Chondrocyte (in vitro differentiated cells): ENCODE results near the gene GDF3. TPM values are rescaled to one million over a fixed set of nuclear protein-coding genes. Genes with fewer than 3 reads are reported as not detected.

Experiments used
- DNase-seq: peaks from one replicate; pipeline ENCODE4 v3.0.0; 2021; ENCODE audit warnings: mixed read lengths, low spot score
- H3K27ac Mint-ChIP-seq: one replicate; pipeline ENCODE4 v1.8.0; 2021; ENCODE audit warnings: mild to moderate bottlenecking, moderate library complexity, mixed read lengths; ENCODE audit not compliant: unreplicated experiment
- H3K27me3 Mint-ChIP-seq: 2 replicates; pipeline ENCODE4 v1.8.0; 2021; ENCODE audit warnings: low read depth, mixed read lengths
- H3K36me3 Mint-ChIP-seq: 2 replicates; pipeline ENCODE4 v1.8.0; 2021; ENCODE audit warnings: low read depth, mixed read lengths
- H3K4me1 Mint-ChIP-seq: 2 replicates; pipeline ENCODE4 v1.8.0; 2021; ENCODE audit warnings: low read depth, mild to moderate bottlenecking, mixed read lengths
- H3K4me3 Mint-ChIP-seq: one replicate; pipeline ENCODE4 v1.8.0; 2021; ENCODE audit warnings: mild to moderate bottlenecking, moderate library complexity, mixed read lengths; ENCODE audit not compliant: unreplicated experiment
- H3K9me3 Mint-ChIP-seq: 2 replicates; pipeline ENCODE4 v1.8.0; 2021; ENCODE audit warnings: low read depth, mixed read lengths
- total RNA-seq: library from RNA; stranded (reverse); gene quantifications from 3 replicates; pipeline ENCODE4 v1.2.1, GENCODE V29; 2021
- TF ChIP-seq, protein P1 (sequence below): fragments of 200-600 bp; sonication (generic); IDR thresholded peaks from 2 replicates; pipeline ENCODE4 v1.5.0; 2021; ENCODE audit warnings: antibody characterized with exemption, mild to moderate bottlenecking, moderate library complexity

The GDF3 gene
- total RNA-seq, 1 donor from 2014 or later, result not detected

DNA sequence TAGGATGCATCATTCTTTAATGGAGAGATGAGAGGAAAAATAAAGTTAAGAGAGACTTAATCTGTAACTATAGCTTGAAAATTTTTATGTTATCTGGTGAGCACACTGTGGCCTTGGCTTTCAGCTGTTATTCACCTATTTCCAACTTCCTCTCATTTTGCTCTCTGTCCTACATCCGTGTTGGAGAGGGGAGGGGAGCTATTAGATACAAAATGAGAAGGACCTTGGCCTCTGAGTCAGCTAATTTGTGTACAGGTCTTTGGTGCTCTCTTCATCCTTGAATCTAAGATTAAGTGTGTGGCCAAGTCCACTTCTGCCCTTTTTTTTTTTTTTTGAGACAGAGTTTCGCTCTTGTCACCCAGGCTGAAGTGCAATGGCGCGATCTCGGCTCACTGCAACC is 29.0 kb downstream of the GDF3 start:
- no peak overlapping the region for H3K27ac Mint-ChIP-seq
- DNase-seq, result no peak

DNA sequence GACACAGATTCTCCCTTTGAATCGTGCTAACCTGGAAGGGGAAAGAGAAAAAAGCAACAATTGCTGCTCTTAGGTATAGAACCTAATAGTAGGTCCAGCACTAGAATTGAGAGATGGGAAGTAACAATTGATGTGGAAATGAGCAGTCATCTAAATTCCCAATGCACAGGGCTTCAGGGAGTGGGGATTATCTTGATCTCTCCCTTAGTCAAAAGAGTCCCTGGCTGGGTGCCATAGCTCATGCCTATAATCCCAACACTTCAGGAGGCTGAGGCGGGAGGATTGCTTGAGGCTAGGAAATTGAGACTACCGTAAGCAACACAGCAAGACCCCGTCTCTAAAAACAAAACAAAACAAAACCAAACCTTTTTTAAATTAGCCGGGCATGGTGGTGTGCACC is 33.8 kb downstream of the GDF3 start:
- Mint-ChIP-seq H3K27me3 (peaks cover 6% of the 10 kb centered on the region), H3K9me3 (no peaks in the 10 kb centered on the region), H3K4me1 (no peaks in the 10 kb centered on the region), H3K36me3 (no peaks in the 10 kb centered on the region), H3K27ac (no peak overlapping the region), H3K4me3 (no peak overlapping the region)
- TF ChIP-seq, protein P1, sequence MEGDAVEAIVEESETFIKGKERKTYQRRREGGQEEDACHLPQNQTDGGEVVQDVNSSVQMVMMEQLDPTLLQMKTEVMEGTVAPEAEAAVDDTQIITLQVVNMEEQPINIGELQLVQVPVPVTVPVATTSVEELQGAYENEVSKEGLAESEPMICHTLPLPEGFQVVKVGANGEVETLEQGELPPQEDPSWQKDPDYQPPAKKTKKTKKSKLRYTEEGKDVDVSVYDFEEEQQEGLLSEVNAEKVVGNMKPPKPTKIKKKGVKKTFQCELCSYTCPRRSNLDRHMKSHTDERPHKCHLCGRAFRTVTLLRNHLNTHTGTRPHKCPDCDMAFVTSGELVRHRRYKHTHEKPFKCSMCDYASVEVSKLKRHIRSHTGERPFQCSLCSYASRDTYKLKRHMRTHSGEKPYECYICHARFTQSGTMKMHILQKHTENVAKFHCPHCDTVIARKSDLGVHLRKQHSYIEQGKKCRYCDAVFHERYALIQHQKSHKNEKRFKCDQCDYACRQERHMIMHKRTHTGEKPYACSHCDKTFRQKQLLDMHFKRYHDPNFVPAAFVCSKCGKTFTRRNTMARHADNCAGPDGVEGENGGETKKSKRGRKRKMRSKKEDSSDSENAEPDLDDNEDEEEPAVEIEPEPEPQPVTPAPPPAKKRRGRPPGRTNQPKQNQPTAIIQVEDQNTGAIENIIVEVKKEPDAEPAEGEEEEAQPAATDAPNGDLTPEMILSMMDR, result no peak
- DNase-seq, result no peak

More for the DNA sequence above, 29.0 kb downstream of the GDF3 start:
- no peak overlapping the region for H3K4me3 Mint-ChIP-seq
- H3K27me3 Mint-ChIP-seq, result peaks cover 4% of the 10 kb centered on the region
- TF ChIP-seq, protein P1, result no peak
- H3K36me3 Mint-ChIP-seq, result no peaks in the 10 kb centered on the region
- no peaks in the 10 kb centered on the region for H3K9me3 Mint-ChIP-seq
- H3K4me1 Mint-ChIP-seq, result no peaks in the 10 kb centered on the region

DNA sequence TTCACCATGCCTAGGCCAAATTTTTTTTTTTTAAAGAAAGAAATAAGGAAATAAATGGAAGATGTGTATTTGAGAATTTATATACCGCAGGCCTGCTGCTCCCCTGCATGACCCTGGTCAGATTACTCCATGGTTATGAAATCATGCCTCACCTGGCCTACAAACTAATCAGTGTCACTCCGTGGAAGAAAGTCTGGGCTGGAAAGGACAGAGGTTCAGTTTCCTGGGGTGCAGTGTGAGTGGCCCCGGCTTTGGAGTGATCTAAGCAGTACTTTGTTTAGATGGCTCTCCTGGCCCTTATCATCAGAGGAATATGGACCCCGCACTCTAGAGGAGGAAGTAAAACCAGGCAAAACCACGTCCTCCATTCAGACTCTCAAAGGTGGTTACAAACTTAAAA is 39.5 kb downstream of the GDF3 start:
- no peaks in the 10 kb centered on the region for H3K36me3 Mint-ChIP-seq
- H3K9me3 Mint-ChIP-seq, result no peaks in the 10 kb centered on the region
- H3K4me3 Mint-ChIP-seq, result no peak overlapping the region
- TF ChIP-seq, protein P1, result no peak
- peaks cover 10% of the 10 kb centered on the region for H3K27me3 Mint-ChIP-seq
- H3K4me1 Mint-ChIP-seq, result no peaks in the 10 kb centered on the region
- no peak overlapping the region for H3K27ac Mint-ChIP-seq
- DNase-seq, result no peak

DNA sequence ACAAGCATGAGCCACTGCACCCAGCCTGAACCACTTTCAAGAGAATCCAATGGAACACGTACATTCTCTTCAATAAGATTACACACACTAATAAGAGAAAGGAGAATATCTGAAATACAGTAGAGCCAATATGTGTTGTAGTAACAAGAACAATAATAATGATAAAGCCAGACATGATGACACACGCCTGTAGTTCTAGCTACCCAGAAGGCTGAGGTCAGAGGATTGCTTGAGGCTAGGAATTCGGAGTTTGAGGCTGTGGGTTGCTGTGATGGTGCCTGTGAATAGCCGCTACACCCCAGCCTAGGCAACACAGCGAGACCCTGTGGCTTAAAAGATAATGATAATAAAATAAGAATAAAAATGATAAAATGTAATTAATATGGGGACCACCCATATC is 45.5 kb downstream of the GDF3 start:
- Mint-ChIP-seq H3K36me3 (no peaks in the 10 kb centered on the region), H3K4me1 (no peaks in the 10 kb centered on the region), H3K27ac (no peak overlapping the region), H3K9me3 (no peaks in the 10 kb centered on the region), H3K27me3 (peaks cover 9% of the 10 kb centered on the region), H3K4me3 (no peak overlapping the region)
- DNase-seq, result no peak
- TF ChIP-seq, protein P1, result no peak

DNA sequence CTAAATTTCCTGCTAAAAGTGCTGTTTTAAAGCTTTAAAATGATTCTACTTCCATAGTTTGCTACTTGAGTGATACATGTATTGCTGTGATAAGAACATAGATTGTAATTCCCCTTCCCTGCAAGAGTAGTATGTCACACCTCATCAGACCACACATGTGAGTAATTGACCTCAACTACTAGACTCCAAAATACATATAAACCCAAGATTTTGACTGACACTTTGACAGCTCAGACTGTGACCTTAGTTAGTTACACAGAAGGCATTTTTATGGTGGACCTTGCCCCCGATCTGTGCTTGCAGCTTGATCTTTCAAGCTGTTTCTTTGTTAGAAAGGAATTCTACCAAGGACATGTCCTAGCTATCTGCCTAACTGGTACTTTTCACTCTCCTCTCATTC is 48.5 kb downstream of the GDF3 start:
- TF ChIP-seq, protein P1, result no peak
- H3K36me3 Mint-ChIP-seq, result no peaks in the 10 kb centered on the region
- no peaks in the 10 kb centered on the region for H3K4me1 Mint-ChIP-seq

More for the DNA sequence above, 48.5 kb downstream of the GDF3 start:
- DNase-seq, result no peak
- H3K27me3 Mint-ChIP-seq, result peaks cover 2% of the 10 kb centered on the region
- H3K4me3 Mint-ChIP-seq, result no peak overlapping the region
- no peaks in the 10 kb centered on the region for H3K9me3 Mint-ChIP-seq
- no peak overlapping the region for H3K27ac Mint-ChIP-seq
